SU-DHL-6 (cell line): ENCODE measurements around the gene HTR1D.

Experiments used
- H2AFZ ChIP-seq: fragments of 200-600 bp; sonication (generic); 2 replicates; pipeline ENCODE4 v1.6.1; 2014; ENCODE audit warnings: low read depth, mild to moderate bottlenecking, moderate library complexity, mixed read lengths, antibody characterized with exemption, low read length; ENCODE audit not compliant: severe bottlenecking
- H3F3A ChIP-seq: fragments of 200-600 bp; shearing (Covaris generic); 2 replicates; pipeline ENCODE4 v1.6.0; 2016; ENCODE audit warnings: antibody characterized with exemption, mild to moderate bottlenecking; ENCODE audit not compliant: insufficient read depth
- H3K27ac ChIP-seq: fragments of 200-600 bp; sonication (generic); 2 replicates; pipeline ENCODE4 v1.5.1; 2016; ENCODE audit warnings: low read depth, mild to moderate bottlenecking, low read length, moderate library complexity, mixed read lengths
- H3K27me3 ChIP-seq: fragments of 200-600 bp; sonication (generic), shearing (Covaris generic); 2 replicates; pipeline ENCODE4 v1.6.0; 2014; ENCODE audit warnings: mild to moderate bottlenecking, low read length
- H3K36me3 ChIP-seq: fragments of 200-600 bp; sonication (generic); 2 replicates; pipeline ENCODE4 v1.6.1; 2014; ENCODE audit warnings: mild to moderate bottlenecking, low read length, mixed read lengths
- H3K4me2 ChIP-seq: fragments of 300-600, 200-600 bp; shearing (Covaris generic), sonication (generic); 2 replicates; pipeline ENCODE4 v1.6.0; 2014; ENCODE audit warnings: low read length, low read depth, mild to moderate bottlenecking; ENCODE audit not compliant: poor library complexity, severe bottlenecking
- H3K4me3 ChIP-seq: fragments of 200-600 bp; sonication (generic); 2 replicates; pipeline ENCODE4 v1.5.1; 2014; ENCODE audit warnings: antibody characterized with exemption, low read length, mild to moderate bottlenecking, mixed read lengths; ENCODE audit not compliant: insufficient read depth, poor library complexity, severe bottlenecking
- H3K79me2 ChIP-seq: fragments of 200-600 bp; sonication (generic); 2 replicates; pipeline ENCODE4 v1.6.1; 2014; ENCODE audit warnings: mild to moderate bottlenecking, low read length, moderate library complexity; ENCODE audit not compliant: insufficient read depth
- H3K9ac ChIP-seq: fragments of 200-600 bp; sonication (generic); 2 replicates; pipeline ENCODE4 v1.7.0; 2014; ENCODE audit warnings: mild to moderate bottlenecking, low read length
- H3K9me2 ChIP-seq: fragments of 200-600 bp; sonication (generic); replicated peaks from 2 replicates; pipeline ENCODE4 v1.6.1; 2014; ENCODE audit warnings: low read length; ENCODE audit not compliant: insufficient read depth
- H3K9me3 ChIP-seq: fragments of 200-600 bp; sonication (generic); 2 replicates; pipeline ENCODE4 v1.6.1; 2014; ENCODE audit warnings: low read length, mixed read lengths; ENCODE audit not compliant: insufficient read depth
- H4K20me1 ChIP-seq: fragments of 200-600 bp; sonication (generic); 2 replicates; pipeline ENCODE4 v1.6.1; 2014; ENCODE audit warnings: low read depth, mild to moderate bottlenecking, antibody characterized with exemption, low read length, moderate library complexity, mixed read lengths
- EZH2phosphoT487 ChIP-seq: fragments of 200-600 bp; sonication (generic), shearing (Covaris generic); conservative IDR thresholded peaks from 2 replicates; pipeline ENCODE4 v1.6.1; 2018; ENCODE audit warnings: mild to moderate bottlenecking, antibody characterized with exemption, low read length, moderate library complexity, mixed read lengths
- TF ChIP-seq, protein P1 (sequence below): fragments of 200-600 bp; sonication (generic); IDR thresholded peaks from one replicate; pipeline ENCODE4 v1.5.1; 2017; ENCODE audit warnings: antibody characterized with exemption, mild to moderate bottlenecking, low read length, moderate library complexity; ENCODE audit not compliant: insufficient read depth, poor library complexity, severe bottlenecking

The HTR1D gene

DNA sequence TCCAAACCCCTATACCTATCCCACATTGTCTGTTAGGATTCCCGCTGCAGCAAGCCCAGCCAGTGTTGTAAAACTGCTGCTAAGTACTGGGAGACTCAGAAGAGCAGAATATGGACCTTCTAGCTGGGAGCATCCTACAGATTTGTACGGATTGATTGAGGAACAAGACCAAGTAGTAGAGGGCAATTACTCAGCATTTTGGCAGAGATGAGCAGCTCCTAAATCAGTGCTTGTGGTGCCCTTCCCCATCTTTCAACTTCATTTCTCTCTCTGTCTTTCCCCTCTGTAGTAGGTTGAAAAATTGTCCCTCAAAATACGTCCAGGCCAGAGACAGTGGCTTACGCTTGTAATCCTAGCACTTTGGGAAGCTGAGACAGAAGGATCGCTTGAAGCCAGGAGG is 37.3 kb upstream of the HTR1D start:
- Histone ChIP-seq H3K4me2 (no peak overlapping the region), H3K9me2 (no peaks in the 10 kb centered on the region), H3K79me2 (no peaks in the 10 kb centered on the region), H3K27me3 (no peaks in the 10 kb centered on the region), H3K9ac (no peak overlapping the region), H3F3A (no peaks in the 10 kb centered on the region), H3K4me3 (no peak overlapping the region), H2AFZ (no peak overlapping the region), H3K9me3 (no peaks in the 10 kb centered on the region), H3K27ac (no peak overlapping the region), H3K36me3 (no peaks in the 10 kb centered on the region), H4K20me1 (no peaks in the 10 kb centered on the region)
- TF ChIP-seq EZH2phosphoT487: no peak
- TF ChIP-seq, protein P1, sequence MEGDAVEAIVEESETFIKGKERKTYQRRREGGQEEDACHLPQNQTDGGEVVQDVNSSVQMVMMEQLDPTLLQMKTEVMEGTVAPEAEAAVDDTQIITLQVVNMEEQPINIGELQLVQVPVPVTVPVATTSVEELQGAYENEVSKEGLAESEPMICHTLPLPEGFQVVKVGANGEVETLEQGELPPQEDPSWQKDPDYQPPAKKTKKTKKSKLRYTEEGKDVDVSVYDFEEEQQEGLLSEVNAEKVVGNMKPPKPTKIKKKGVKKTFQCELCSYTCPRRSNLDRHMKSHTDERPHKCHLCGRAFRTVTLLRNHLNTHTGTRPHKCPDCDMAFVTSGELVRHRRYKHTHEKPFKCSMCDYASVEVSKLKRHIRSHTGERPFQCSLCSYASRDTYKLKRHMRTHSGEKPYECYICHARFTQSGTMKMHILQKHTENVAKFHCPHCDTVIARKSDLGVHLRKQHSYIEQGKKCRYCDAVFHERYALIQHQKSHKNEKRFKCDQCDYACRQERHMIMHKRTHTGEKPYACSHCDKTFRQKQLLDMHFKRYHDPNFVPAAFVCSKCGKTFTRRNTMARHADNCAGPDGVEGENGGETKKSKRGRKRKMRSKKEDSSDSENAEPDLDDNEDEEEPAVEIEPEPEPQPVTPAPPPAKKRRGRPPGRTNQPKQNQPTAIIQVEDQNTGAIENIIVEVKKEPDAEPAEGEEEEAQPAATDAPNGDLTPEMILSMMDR: no peak

DNA sequence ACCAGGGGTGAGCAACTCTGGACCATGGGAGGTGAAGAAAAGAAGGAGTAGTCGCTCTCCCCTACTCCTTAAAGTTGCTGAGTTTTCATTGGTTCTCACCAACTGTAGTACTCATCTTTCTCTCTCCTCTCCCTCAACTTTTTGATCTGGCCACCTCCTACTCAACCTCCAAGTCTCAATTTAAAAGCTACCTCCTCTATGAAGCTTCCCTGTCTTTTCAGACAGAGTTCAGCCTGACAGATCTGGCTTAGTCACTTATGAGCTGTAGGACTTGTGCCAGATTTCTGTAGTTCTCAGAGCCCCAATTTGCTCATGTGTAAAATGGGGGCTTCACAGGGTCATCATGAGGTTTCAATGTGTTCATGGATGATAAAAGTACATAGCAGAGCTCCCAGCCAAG is 34.5 kb upstream of the HTR1D start:
- Histone ChIP-seq H3K9me3 (no peaks in the 10 kb centered on the region), H3K79me2 (no peaks in the 10 kb centered on the region), H3K4me3 (no peak overlapping the region), H3K27ac (no peak overlapping the region), H3F3A (no peaks in the 10 kb centered on the region), H3K9me2 (no peaks in the 10 kb centered on the region), H3K36me3 (no peaks in the 10 kb centered on the region), H2AFZ (no peak overlapping the region), H4K20me1 (no peaks in the 10 kb centered on the region), H3K9ac (no peak overlapping the region), H3K27me3 (no peaks in the 10 kb centered on the region), H3K4me2 (no peak overlapping the region)
- TF ChIP-seq EZH2phosphoT487: no peak
- TF ChIP-seq, protein P1: no peak

DNA sequence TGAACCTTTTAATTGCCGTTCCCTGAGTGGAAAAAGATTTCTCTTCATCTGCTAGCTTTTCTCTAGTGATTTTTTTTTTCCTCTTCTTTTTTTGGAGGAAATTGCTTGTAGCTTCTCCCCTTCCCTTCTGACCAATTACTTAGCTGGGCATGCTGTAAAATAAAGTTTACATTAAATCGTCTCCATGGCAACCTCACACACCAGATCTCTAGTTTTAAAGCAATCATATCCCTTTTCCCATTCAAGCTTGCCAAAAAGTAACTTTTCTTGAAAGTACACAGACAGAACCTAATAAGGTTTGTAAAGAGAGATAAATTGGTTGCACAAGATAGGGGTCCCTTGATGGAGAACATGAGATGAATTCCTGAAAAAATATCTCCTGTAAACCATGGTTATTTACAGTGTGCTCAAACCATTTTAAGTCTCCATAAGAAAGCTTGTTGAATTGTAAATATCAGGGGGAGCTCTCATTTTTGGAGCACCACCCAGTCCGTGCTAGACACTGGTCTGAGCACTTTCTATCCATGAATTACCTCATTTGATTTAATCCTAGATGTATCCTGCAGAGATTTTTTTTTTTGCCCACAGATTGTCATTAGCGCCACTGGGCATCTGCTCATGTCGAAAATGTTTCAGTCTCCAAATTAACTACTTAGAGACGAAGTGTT is 32.6 kb upstream of the HTR1D start:
- H3F3A ChIP-seq: no peaks in the 10 kb centered on the region
- no peaks in the 10 kb centered on the region for H3K9me3 ChIP-seq
- TF ChIP-seq, protein P1: no peak
- no peak for TF ChIP-seq EZH2phosphoT487
- H3K4me2 ChIP-seq: no peak overlapping the region
- no peaks in the 10 kb centered on the region for H3K36me3 ChIP-seq
- no peaks in the 10 kb centered on the region for H4K20me1 ChIP-seq
- no peaks in the 10 kb centered on the region for H3K79me2 ChIP-seq
- no peak overlapping the region for H2AFZ ChIP-seq
- H3K9me2 ChIP-seq: no peaks in the 10 kb centered on the region
- no peak overlapping the region for H3K4me3 ChIP-seq
- no peak overlapping the region for H3K27ac ChIP-seq
- H3K9ac ChIP-seq: no peak overlapping the region
- no peaks in the 10 kb centered on the region for H3K27me3 ChIP-seq
